Caco-2 (cell line): ENCODE measurements around the gene NOL6. TPM values are rescaled to one million over a fixed set of nuclear protein-coding genes. Genes with fewer than 3 reads are reported as not detected.

Source experiments
- BruUV-seq: library from RNA; stranded (reverse); fragments of 400-500 nt; replicated peaks from 2 replicates; lab custom pipeline; 2021; lab: Mats Ljungman, UMichigan
- CTCF ChIA-PET: fragments of 300-600 bp; sonication (Branson Sonifier 250); formaldehyde crosslinking; loops from one replicate; lab custom pipeline; 2022; ENCODE audit warnings: antibody characterized with exemption; lab: Charles Lee
- POLR2A ChIA-PET: fragments of 300-600 bp; sonication (Branson Sonifier 250); formaldehyde crosslinking; loops from one replicate; lab custom pipeline; 2022; ENCODE audit warnings: antibody characterized with exemption; lab: Charles Lee
- DNase-seq, 2 experiments: peaks; one replicate each; pipeline versions ENCODE4 v3.0.0 to v3.0.0-alpha.2; 2020 to 2022
- H3K27me3 ChIP-seq: replicated peaks from 2 replicates; pipeline ENCODE4 v1.6.0; 2011; ENCODE audit warnings: low read length; ENCODE audit not compliant: control insufficient read depth, insufficient read depth
- H3K36me3 ChIP-seq: 2 replicates; pipeline ENCODE4 v1.5.1; 2011; ENCODE audit warnings: low read length; ENCODE audit not compliant: control insufficient read depth, insufficient read depth
- H3K4me1 ChIP-seq: fragments of 250-450 bp; sonication (Bioruptor Pico); 2 replicates; pipeline ENCODE4 v1.5.1; 2020; ENCODE audit warnings: mild to moderate bottlenecking
- H3K4me3 ChIP-seq: 2 replicates; pipeline ENCODE4 v1.5.1; 2011; ENCODE audit warnings: low read depth, mild to moderate bottlenecking, control low read depth, low read length
- H3K9me3 ChIP-seq: fragments of 250-450 bp; sonication (Bioruptor Pico); 2 replicates; pipeline ENCODE4 v1.5.1; 2020; ENCODE audit warnings: mild to moderate bottlenecking, moderate library complexity
- H3K27ac Mint-ChIP-seq: one replicate; pipeline ENCODE4 v1.8.0; 2022; ENCODE audit warnings: mixed read lengths; ENCODE audit not compliant: unreplicated experiment
- H3K27me3 Mint-ChIP-seq: one replicate; pipeline ENCODE4 v1.8.0; 2022; ENCODE audit warnings: mixed read lengths; ENCODE audit not compliant: insufficient read depth, unreplicated experiment
- H3K36me3 Mint-ChIP-seq: one replicate; pipeline ENCODE4 v1.8.0; 2022; ENCODE audit warnings: mild to moderate bottlenecking, mixed read lengths; ENCODE audit not compliant: insufficient read depth, unreplicated experiment
- H3K4me1 Mint-ChIP-seq: one replicate; pipeline ENCODE4 v1.8.0; 2022; ENCODE audit warnings: low read depth, mixed read lengths; ENCODE audit not compliant: unreplicated experiment
- H3K4me3 Mint-ChIP-seq: one replicate; pipeline ENCODE4 v1.8.0; 2022; ENCODE audit warnings: mild to moderate bottlenecking, moderate library complexity, mixed read lengths; ENCODE audit not compliant: unreplicated experiment
- H3K9me3 Mint-ChIP-seq: one replicate; pipeline ENCODE4 v1.8.0; 2022; ENCODE audit warnings: mixed read lengths; ENCODE audit not compliant: unreplicated experiment
- intact Hi-C: fragments of 100-400 bp; cut with micrococcal nuclease; formaldehyde crosslinking; loops from one replicate; pipeline ENCODE4 v1.10.0; 2022; ENCODE audit not compliant: unreplicated experiment
- total RNA-seq: library from RNA; stranded (reverse); gene quantifications from 2 replicates; pipeline ENCODE4 v1.2.3, GENCODE V29; 2022
- TF ChIP-seq, protein P1 (sequence below), 2 experiments: fragments of 200-600 bp in 1 of 2; IDR thresholded peaks; 1 replicate in 1 of 2; 2 replicates in 1 of 2; pipeline versions ENCODE4 v1.5.1 to v1.8.0; 2011 to 2022; ENCODE audit warnings: antibody characterized with exemption in 1 of 2, control low read depth in 1 of 2, inconsistent platforms in 1 of 2, low read depth in 1 of 2, low read length in 1 of 2, mild to moderate bottlenecking in 1 of 2, moderate library complexity in 1 of 2; ENCODE audit not compliant: insufficient read depth in 1 of 2, severe bottlenecking in 1 of 2, unreplicated experiment in 1 of 2

Gene NOL6
- total RNA-seq, 1 experiment from 2014 or later: 47.2 TPM

GRCh38 chr9:33442125-33442524 lies 31.6 kb downstream of the NOL6 start:
- H3K27me3 Mint-ChIP-seq: no peaks in the 10 kb centered on the region
- CTCF ChIA-PET: interaction anchor here (2.2 kb wide), 1 partner anchor 11 kb away, joined by 5 read pairs; no protein-coding TSS in a partner anchor
- BruUV-seq: no TSS peak
- TF ChIP-seq, protein P1, sequence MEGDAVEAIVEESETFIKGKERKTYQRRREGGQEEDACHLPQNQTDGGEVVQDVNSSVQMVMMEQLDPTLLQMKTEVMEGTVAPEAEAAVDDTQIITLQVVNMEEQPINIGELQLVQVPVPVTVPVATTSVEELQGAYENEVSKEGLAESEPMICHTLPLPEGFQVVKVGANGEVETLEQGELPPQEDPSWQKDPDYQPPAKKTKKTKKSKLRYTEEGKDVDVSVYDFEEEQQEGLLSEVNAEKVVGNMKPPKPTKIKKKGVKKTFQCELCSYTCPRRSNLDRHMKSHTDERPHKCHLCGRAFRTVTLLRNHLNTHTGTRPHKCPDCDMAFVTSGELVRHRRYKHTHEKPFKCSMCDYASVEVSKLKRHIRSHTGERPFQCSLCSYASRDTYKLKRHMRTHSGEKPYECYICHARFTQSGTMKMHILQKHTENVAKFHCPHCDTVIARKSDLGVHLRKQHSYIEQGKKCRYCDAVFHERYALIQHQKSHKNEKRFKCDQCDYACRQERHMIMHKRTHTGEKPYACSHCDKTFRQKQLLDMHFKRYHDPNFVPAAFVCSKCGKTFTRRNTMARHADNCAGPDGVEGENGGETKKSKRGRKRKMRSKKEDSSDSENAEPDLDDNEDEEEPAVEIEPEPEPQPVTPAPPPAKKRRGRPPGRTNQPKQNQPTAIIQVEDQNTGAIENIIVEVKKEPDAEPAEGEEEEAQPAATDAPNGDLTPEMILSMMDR (IDR thresholded peaks at IDR 0.05; ENCODE audit: insufficient read depth in 1 of 2, low read depth in 1 of 2, low read length in 1 of 2, severe bottlenecking in 1 of 2, unreplicated experiment in 1 of 2): no peak
- H3K4me1 ChIP-seq: peaks cover 62% of the 10 kb centered on the region
- no peaks in the 10 kb centered on the region for H3K27me3 ChIP-seq
- H3K36me3 Mint-ChIP-seq: peaks cover 14% of the 10 kb centered on the region
- no peaks in the 10 kb centered on the region; the same call in 1 of the 2 replicates for H3K36me3 ChIP-seq
- no peak overlapping the region for H3K4me3 Mint-ChIP-seq
- H3K9me3 Mint-ChIP-seq: no peaks in the 10 kb centered on the region
- POLR2A ChIA-PET: no interaction called here
- no peaks in the 10 kb centered on the region for H3K9me3 ChIP-seq
- DNase-seq: no peak
- no peak overlapping the region for H3K27ac Mint-ChIP-seq
- H3K4me1 Mint-ChIP-seq: peaks cover 52% of the 10 kb centered on the region
- intact Hi-C loops: no loop called here
- no peak overlapping the region for H3K4me3 ChIP-seq

DNA sequence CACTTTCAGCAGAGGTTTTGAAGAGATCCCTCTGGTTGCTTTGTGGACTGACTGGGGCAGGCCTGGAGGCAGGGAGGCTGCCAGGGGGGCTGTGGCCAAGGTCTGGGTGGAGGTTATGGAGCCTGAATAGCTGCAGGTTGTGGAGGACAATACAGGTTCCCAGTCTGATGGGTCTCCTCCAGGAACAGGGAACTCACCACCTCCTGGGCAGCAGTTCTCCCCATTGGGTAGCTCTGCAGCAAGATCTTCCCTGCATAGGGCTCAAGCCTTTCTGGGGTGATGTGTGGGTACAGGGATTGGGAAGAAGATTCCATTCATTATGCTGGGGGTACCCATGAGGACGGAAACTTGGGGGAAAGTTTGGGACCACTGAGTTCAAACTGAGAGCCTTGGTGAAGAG lies 33.1 kb downstream of the NOL6 start:
- H3K4me3 ChIP-seq: no peak overlapping the region
- peaks cover 50% of the 10 kb centered on the region for H3K4me1 Mint-ChIP-seq
- H3K27me3 ChIP-seq: no peaks in the 10 kb centered on the region
- ChIA-PET POLR2A (no interaction called here), CTCF (no interaction called here)
- H3K36me3 ChIP-seq: no peaks in the 10 kb centered on the region; the same call in 1 of the 2 replicates
- H3K36me3 Mint-ChIP-seq: peaks cover 11% of the 10 kb centered on the region
- no peaks in the 10 kb centered on the region for H3K27me3 Mint-ChIP-seq
- H3K27ac Mint-ChIP-seq: no peak overlapping the region
- TF ChIP-seq, protein P1 (IDR thresholded peaks at IDR 0.05; ENCODE audit: insufficient read depth in 1 of 2, low read depth in 1 of 2, low read length in 1 of 2, severe bottlenecking in 1 of 2, unreplicated experiment in 1 of 2): no peak
- no peak for DNase-seq
- peaks cover 64% of the 10 kb centered on the region for H3K4me1 ChIP-seq
- no TSS peak for BruUV-seq
- H3K9me3 ChIP-seq: no peaks in the 10 kb centered on the region
- intact Hi-C loops: no loop called here
- no peak overlapping the region for H3K4me3 Mint-ChIP-seq
- no peaks in the 10 kb centered on the region for H3K9me3 Mint-ChIP-seq

GRCh38 chr9:33440204-33440603 lies 33.5 kb downstream of the NOL6 start:
- no peak for DNase-seq
- Histone ChIP-seq H3K4me1 (peaks cover 64% of the 10 kb centered on the region), H3K27me3 (no peaks in the 10 kb centered on the region), H3K36me3 (no peaks in the 10 kb centered on the region; the same call in 1 of the 2 replicates), H3K9me3 (no peaks in the 10 kb centered on the region), H3K4me3 (no peak overlapping the region)
- Mint-ChIP-seq H3K4me1 (peaks cover 46% of the 10 kb centered on the region), H3K27ac (no peak overlapping the region), H3K4me3 (no peak overlapping the region), H3K27me3 (no peaks in the 10 kb centered on the region), H3K9me3 (no peaks in the 10 kb centered on the region), H3K36me3 (peaks cover 11% of the 10 kb centered on the region)
- no TSS peak for BruUV-seq
- TF ChIP-seq, protein P1 (IDR thresholded peaks at IDR 0.05; ENCODE audit: insufficient read depth in 1 of 2, low read depth in 1 of 2, low read length in 1 of 2, severe bottlenecking in 1 of 2, unreplicated experiment in 1 of 2): no peak
- CTCF ChIA-PET: no interaction called here
- POLR2A ChIA-PET: no interaction called here
- intact Hi-C loops: no loop called here
